ENCODE results near the gene PLCL2.

GRCh38 chr3:16877911-16878310 lies 6.8 kb upstream of the PLCL2 start:
- TF ChIP-seq CTCF (IDR thresholded peaks at IDR 0.05) = no peak
- no peak for TF ChIP-seq POLR2A (IDR thresholded peaks at IDR 0.05)
- TF ChIP-seq POLR2AphosphoS5 (IDR thresholded peaks at IDR 0.05) = no peak
- TF ChIP-seq EP300 (IDR thresholded peaks at IDR 0.05) = no peak
